Measurements from ENCODE around the gene GJB4.

Gene GJB4

GRCh38 chr1:34779962-34780361, 20.4 kb downstream of the GJB4 start:
- no peak for DNase-seq

- DNase-seq = no peak
Observed at GRCh38 chr1:34780528-34780927, 21.0 kb downstream of the GJB4 start.

GRCh38 chr1:34781071-34781843, 21.7 kb downstream of the GJB4 start, which contains the start of gene GJB3:
GJB3 (plus strand) TSS chr1:34781214; CDS start chr1:34784763, 3,549 bp downstream.
- DNase-seq = no peak

- DNase-seq = no peak
Observed at GRCh38 chr1:34781844-34782391, 22.4 kb downstream of the GJB4 start.

- peak; percentile 35 for DNase-seq
Observed at GRCh38 chr1:34784751-34785221, 25.2 kb downstream of the GJB4 start.

- no peak for DNase-seq
Observed at GRCh38 chr1:34785231-34785874, 25.8 kb downstream of the GJB4 start.

GRCh38 chr1:34785875-34786470, 26.4 kb downstream of the GJB4 start:
- no peak for DNase-seq

- DNase-seq = peak; percentile 52
Observed at GRCh38 chr1:34786521-34787325, 27.2 kb downstream of the GJB4 start.

GRCh38 chr1:34787461-34788420, 28.2 kb downstream of the GJB4 start:
- DNase-seq = no peak

- DNase-seq = no peak
Observed at GRCh38 chr1:34790985-34791384, 31.4 kb downstream of the GJB4 start.

- DNase-seq = no peak
Observed at GRCh38 chr1:34792424-34792823, 32.9 kb downstream of the GJB4 start.

- no peak for DNase-seq
Observed at GRCh38 chr1:34792868-34793727, 33.6 kb downstream of the GJB4 start, which contains the start of gene GJA4. GJA4 (plus strand) TSS chr1:34792999; CDS start chr1:34794214, 1,215 bp downstream.

- no peak for DNase-seq
Observed at GRCh38 chr1:34794001-34794789, 34.7 kb downstream of the GJB4 start.

- DNase-seq = no peak
Observed at GRCh38 chr1:34794790-34795180, 35.2 kb downstream of the GJB4 start.

- no peak for DNase-seq
Observed at GRCh38 chr1:34795916-34796315, 36.4 kb downstream of the GJB4 start.

GRCh38 chr1:34796990-34797389, 37.5 kb downstream of the GJB4 start:
- no peak for DNase-seq

GRCh38 chr1:34800214-34800613, 40.7 kb downstream of the GJB4 start:
- DNase-seq = no peak

GRCh38 chr1:34803770-34804169, 44.2 kb downstream of the GJB4 start:
- no peak for DNase-seq

- no peak for DNase-seq
Observed at GRCh38 chr1:34806396-34806795, 46.9 kb downstream of the GJB4 start.
